Measurements from ENCODE around the gene IL13RA2. TPM values are rescaled to one million over a fixed set of nuclear protein-coding genes. Genes with fewer than 3 reads are reported as not detected.

IL13RA2 gene
- not detected in 2 replicates for total RNA-seq
- long read RNA-seq: 0 reads

DNA sequence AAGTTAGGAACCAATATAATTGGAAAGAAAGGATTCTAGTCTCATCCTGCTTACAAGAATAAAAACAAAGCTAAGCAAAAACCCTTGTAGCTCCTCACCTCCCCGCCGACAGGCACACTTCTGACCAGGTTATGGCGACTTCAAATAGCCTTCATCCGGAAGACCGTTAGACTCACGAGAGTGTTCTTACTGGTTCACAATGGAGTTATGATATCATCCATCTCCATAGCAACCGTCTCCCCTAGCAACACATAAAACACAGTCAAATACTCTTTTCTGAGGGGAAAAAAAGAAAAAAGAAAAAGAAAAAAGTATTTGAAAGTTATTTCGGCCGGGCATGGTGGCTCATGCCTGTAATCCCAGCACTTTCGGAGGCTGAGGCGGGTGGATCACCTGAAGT is at the start of gene IL13RA2:
Gene IL13RA2, minus strand, starts transcription at position 162 of the 400 bp plus-strand sequence. CDS start 347 bp downstream, outside the sequence.
- H3K4me3 Mint-ChIP-seq (ENCODE audit: low read depth): no peak within 1 kb of the TSS
- no peaks in the 10 kb centered on the region for H3K27me3 Mint-ChIP-seq
- DNase-seq (ENCODE audit: low spot score, unreplicated experiment): no peak
- no peak within 1 kb of the TSS for H3K27ac Mint-ChIP-seq
- TF ChIP-seq, protein P1, sequence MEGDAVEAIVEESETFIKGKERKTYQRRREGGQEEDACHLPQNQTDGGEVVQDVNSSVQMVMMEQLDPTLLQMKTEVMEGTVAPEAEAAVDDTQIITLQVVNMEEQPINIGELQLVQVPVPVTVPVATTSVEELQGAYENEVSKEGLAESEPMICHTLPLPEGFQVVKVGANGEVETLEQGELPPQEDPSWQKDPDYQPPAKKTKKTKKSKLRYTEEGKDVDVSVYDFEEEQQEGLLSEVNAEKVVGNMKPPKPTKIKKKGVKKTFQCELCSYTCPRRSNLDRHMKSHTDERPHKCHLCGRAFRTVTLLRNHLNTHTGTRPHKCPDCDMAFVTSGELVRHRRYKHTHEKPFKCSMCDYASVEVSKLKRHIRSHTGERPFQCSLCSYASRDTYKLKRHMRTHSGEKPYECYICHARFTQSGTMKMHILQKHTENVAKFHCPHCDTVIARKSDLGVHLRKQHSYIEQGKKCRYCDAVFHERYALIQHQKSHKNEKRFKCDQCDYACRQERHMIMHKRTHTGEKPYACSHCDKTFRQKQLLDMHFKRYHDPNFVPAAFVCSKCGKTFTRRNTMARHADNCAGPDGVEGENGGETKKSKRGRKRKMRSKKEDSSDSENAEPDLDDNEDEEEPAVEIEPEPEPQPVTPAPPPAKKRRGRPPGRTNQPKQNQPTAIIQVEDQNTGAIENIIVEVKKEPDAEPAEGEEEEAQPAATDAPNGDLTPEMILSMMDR (IDR thresholded peaks at IDR 0.05; ENCODE audit: unreplicated experiment): no peak
- no peaks in the 10 kb centered on the region for H3K36me3 Mint-ChIP-seq (ENCODE audit: insufficient read depth)
- H3K4me1 Mint-ChIP-seq (ENCODE audit: low read depth): no peaks in the 10 kb centered on the region
- H3K9me3 Mint-ChIP-seq (ENCODE audit: low read depth): peaks cover 5% of the 10 kb centered on the region

DNA sequence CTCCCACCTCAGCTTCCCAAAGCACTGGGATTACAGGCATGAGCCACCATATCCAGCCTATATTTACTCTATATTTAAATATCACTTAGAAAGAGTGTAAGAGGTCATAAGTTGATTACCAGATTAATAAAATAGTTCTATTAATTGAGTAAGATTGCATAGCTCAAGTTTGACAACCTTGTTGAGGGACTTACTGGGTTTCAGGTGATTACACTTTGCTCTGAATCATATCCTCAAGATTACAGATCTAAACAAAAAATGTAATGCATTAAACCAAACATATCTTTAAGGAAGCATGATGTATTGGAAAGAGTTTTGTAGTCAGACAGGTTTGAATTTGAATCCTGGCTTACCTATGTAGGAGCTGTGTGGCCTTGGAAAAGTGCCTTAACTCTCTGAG is 47.9 kb upstream of the IL13RA2 start:
- no peak for DNase-seq (ENCODE audit: low spot score, unreplicated experiment)
- no peak overlapping the region for H3K27ac Mint-ChIP-seq
- TF ChIP-seq, protein P1 (IDR thresholded peaks at IDR 0.05; ENCODE audit: unreplicated experiment): no peak
- H3K9me3 Mint-ChIP-seq (ENCODE audit: low read depth): no peaks in the 10 kb centered on the region
- H3K36me3 Mint-ChIP-seq (ENCODE audit: insufficient read depth): no peaks in the 10 kb centered on the region
- no peaks in the 10 kb centered on the region for H3K4me1 Mint-ChIP-seq (ENCODE audit: low read depth)
- no peaks in the 10 kb centered on the region for H3K27me3 Mint-ChIP-seq
- no peak overlapping the region for H3K4me3 Mint-ChIP-seq (ENCODE audit: low read depth)

DNA sequence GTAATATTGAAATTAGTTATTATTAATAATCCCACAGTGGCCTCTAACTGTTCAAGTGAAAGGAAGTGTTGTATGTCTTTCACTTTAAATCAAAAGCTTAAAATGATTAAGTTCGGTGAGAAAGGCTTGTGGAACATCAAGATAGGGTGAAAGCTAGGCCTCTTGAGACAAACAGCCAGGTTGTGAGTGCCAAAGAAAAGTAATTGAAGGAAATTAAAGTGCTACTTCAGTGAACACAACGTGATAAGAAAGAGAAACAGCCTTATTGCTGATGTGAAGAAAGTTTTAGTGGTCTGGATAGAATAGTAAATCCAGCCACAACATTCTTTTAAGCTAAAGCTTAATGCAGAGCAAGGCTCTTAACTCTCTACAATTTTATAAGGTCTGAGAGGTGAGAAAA is 42.6 kb upstream of the IL13RA2 start:
- H3K9me3 Mint-ChIP-seq (ENCODE audit: low read depth): no peaks in the 10 kb centered on the region
- peaks cover 2% of the 10 kb centered on the region for H3K27me3 Mint-ChIP-seq
- H3K4me1 Mint-ChIP-seq (ENCODE audit: low read depth): no peaks in the 10 kb centered on the region
- H3K36me3 Mint-ChIP-seq (ENCODE audit: insufficient read depth): no peaks in the 10 kb centered on the region
- no peak overlapping the region for H3K27ac Mint-ChIP-seq
- TF ChIP-seq, protein P1 (IDR thresholded peaks at IDR 0.05; ENCODE audit: unreplicated experiment): no peak
- DNase-seq (ENCODE audit: low spot score, unreplicated experiment): no peak
- H3K4me3 Mint-ChIP-seq (ENCODE audit: low read depth): no peak overlapping the region

GRCh38 chrX:115058276-115058675 is 40.9 kb upstream of the IL13RA2 start:
- Mint-ChIP-seq H3K4me3 (ENCODE audit: low read depth) (no peak overlapping the region), H3K9me3 (ENCODE audit: low read depth) (no peaks in the 10 kb centered on the region), H3K4me1 (ENCODE audit: low read depth) (no peaks in the 10 kb centered on the region), H3K27me3 (peaks cover 4% of the 10 kb centered on the region), H3K27ac (no peak overlapping the region), H3K36me3 (ENCODE audit: insufficient read depth) (no peaks in the 10 kb centered on the region)
- TF ChIP-seq, protein P1 (IDR thresholded peaks at IDR 0.05; ENCODE audit: unreplicated experiment): no peak
- DNase-seq (ENCODE audit: low spot score, unreplicated experiment): no peak

GRCh38 chrX:115054876-115055275 is 37.5 kb upstream of the IL13RA2 start:
- no peak overlapping the region for H3K4me3 Mint-ChIP-seq (ENCODE audit: low read depth)

More at GRCh38 chrX:115054876-115055275, 37.5 kb upstream of the IL13RA2 start:
- DNase-seq (ENCODE audit: low spot score, unreplicated experiment): no peak
- H3K27ac Mint-ChIP-seq: no peak overlapping the region
- H3K4me1 Mint-ChIP-seq (ENCODE audit: low read depth): no peaks in the 10 kb centered on the region
- TF ChIP-seq, protein P1 (IDR thresholded peaks at IDR 0.05; ENCODE audit: unreplicated experiment): no peak
- no peaks in the 10 kb centered on the region for H3K36me3 Mint-ChIP-seq (ENCODE audit: insufficient read depth)
- H3K9me3 Mint-ChIP-seq (ENCODE audit: low read depth): no peaks in the 10 kb centered on the region
- peaks cover 4% of the 10 kb centered on the region for H3K27me3 Mint-ChIP-seq

Data from progenitor cell of endocrine pancreas (in vitro differentiated cells).